GM10847 (cell line): ENCODE results near the gene OSTC.

Source experiments
- POLR2A ChIP-seq: IDR thresholded peaks from 2 replicates; pipeline ENCODE4 v1.6.1; 2011; ENCODE audit not compliant: insufficient read length; ENCODE audit errors: extremely low read depth

Gene OSTC

DNA sequence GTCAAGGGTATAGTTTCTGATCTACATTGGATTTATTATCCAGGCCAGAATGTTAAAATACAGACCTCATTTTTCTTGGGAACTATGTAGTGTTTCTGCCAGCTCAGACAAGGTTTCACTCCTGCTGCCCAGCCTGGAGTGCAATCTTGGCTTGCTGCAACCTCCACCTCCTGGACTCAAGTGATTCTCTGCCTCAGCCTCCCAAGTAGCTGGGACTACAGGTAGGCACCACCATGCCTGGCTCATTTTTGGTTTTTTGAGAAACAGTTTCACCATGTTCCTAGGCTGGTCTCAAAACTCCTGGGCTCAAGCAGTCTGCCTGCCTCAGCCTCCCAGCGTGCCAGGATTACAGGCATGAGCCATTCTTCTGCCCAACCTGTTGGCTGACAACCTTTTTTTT, 24.3 kb upstream of the OSTC start:
- TF ChIP-seq POLR2A = no peak

DNA sequence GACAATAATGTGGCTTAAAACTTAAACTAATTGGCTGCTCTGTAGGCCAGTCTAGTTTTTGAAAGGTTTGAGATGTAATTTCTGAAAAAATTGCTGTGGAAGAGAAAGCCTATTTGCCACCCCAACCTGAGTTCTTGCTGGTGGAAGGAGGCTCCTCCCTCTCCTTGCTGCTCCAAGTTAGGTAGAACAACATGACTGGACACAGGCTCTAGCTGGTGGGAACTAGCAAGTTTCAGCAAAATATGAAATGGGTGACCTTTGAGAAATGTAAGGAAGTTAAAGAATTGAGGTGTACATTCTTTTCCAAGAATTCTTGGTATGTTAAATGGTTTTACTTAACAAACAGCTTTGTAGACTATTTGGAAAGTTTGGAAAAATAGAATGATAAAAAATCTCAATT, 22.0 kb upstream of the OSTC start:
- TF ChIP-seq POLR2A = no peak

DNA sequence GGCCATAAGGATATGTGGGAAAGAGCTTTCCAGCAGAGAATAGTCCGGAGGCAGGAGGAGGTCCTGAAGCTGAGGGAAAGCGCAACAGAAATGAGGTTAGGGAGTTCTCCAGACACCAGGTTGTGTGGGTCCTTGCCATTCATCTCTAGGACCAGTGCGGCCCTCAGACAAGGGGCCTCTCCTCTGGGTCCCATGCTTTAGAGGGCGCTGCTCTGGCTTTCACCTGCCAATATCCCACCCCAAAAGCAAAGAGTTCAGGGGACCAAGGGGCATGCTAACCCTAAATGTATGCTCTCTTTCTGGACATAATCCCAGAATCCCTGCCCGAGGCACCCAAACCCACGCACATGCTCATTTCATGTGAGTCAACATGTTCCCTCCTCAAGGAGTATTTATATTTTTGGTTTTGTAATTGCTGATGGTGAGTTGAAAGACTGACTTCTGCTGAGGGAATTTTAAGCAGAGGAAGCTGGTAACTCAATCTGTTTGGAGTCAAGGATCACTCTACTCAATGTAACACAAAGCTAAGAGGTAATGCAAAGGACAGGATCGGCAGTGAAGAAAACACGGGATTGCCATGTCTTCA, 15.2 kb upstream of the OSTC start:
- no peak for TF ChIP-seq POLR2A

DNA sequence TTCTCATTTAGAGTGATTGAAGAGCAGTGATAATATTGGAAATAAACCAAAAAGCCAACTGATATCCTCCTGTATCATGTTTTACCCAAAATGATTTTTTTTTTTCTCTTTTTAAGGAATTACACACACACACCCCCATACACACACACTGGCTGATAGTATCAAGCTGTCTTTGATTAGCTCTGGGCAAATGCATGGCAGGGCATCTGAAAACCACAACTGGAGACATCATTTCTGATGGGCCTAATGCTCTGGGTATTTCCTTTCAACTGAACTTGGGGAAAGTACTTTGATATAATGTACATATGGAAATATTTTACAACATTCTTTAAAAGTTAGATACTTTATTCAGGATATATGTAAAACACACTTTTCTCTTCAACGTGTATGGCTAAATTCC, 14.2 kb upstream of the OSTC start:
- no peak for TF ChIP-seq POLR2A

- TF ChIP-seq POLR2A = no peak
Measured at GRCh38 chr4:108637856-108638255, 12.5 kb upstream of the OSTC start.

DNA sequence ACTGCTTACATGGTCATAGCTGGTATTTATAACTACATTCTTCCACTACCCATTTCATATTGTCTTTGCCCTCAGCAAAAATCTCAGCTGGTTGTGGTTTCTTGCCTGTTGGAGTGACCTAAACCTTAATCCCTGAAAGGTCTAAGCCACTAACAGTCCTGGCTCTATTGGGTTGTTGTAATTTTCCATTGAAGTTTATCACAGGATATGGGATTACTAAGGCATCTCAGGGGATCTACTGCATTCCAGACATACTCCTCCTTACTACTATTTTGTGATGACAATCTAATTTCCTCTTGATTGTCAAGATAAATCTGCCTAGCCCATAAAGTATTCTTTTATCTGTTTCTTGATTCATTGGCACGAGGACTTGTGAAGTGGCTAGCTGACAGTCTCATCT, 6.2 kb upstream of the OSTC start:
- no peak for TF ChIP-seq POLR2A

DNA sequence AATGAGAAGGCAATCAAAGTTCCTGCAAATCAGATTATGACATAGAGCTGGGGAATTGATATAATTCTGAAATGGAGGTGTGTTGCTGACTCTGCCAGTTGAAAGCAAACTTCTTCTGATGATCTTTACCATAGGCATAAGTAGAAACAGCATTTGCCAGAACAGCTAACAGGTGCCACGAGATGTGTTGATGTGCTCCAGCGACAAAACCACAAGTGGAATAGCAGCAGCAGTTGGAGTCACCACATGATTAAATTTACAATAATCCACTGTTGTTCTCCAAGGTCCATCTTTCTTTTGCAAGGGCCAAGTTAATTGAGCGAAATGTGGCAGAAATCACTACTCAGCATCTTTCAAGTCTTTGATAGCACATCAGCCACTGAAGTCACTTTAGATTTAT, 3.7 kb upstream of the OSTC start:
- no peak for TF ChIP-seq POLR2A

GRCh38 chr4:108649863-108650211, 562 bp upstream of the OSTC start:
- no peak for TF ChIP-seq POLR2A

GRCh38 chr4:108651014-108651791, 804 bp downstream of the OSTC start:
- no peak for TF ChIP-seq POLR2A

GRCh38 chr4:108662629-108663028, 12.2 kb downstream of the OSTC start:
- TF ChIP-seq POLR2A = no peak

GRCh38 chr4:108674356-108674977, 24.1 kb downstream of the OSTC start:
- TF ChIP-seq POLR2A = no peak

GRCh38 chr4:108681321-108681809, 31.0 kb downstream of the OSTC start:
- no peak for TF ChIP-seq POLR2A

- no peak for TF ChIP-seq POLR2A
Measured at GRCh38 chr4:108683479-108683878, 33.1 kb downstream of the OSTC start.

GRCh38 chr4:108685036-108685686, 34.8 kb downstream of the OSTC start:
- no peak for TF ChIP-seq POLR2A

GRCh38 chr4:108690738-108691137, 40.3 kb downstream of the OSTC start:
- TF ChIP-seq POLR2A = no peak

DNA sequence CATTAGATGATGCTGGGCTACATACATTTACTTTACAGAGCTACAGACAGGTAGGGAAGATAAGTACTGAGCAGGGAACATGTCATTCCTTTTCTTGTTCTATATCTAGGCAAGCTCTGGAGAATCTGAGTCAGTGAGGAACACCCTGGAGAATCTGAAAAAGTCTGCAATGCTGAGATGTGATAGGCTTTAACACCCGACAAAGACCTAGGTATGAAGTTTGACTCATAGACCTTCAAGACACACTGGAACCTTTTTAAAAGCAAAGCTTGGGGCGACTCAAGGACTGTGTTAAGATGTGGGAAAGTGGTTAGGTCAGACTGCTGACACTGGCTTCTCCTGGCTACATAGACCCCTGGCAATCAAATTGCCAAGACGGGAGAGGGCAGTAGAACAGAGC, 42.8 kb downstream of the OSTC start:
- no peak for TF ChIP-seq POLR2A
